Measurements from ENCODE around the gene NDUFA3.

NDUFA3 gene

DNA sequence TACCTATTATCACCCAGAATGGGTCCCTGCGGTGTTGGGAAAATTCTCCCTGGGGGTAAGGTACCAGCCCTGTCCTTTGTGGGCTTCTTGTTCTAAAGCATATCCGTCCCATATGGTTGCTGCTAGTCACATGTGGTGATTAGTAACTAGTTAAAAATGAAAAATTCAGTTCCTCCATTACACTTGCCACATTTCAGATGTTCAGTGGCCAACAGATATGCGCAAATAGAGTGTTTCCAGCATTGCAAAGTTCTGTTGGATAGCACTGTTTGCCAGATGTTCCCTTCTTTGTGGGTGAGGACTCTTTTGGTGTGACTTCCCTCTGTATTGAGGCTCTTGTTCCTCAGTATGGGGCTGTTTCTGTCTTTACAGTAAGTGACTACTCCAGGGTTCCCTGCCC, 38.7 kb downstream of the NDUFA3 start:
- DNase-seq, result no peak

DNA sequence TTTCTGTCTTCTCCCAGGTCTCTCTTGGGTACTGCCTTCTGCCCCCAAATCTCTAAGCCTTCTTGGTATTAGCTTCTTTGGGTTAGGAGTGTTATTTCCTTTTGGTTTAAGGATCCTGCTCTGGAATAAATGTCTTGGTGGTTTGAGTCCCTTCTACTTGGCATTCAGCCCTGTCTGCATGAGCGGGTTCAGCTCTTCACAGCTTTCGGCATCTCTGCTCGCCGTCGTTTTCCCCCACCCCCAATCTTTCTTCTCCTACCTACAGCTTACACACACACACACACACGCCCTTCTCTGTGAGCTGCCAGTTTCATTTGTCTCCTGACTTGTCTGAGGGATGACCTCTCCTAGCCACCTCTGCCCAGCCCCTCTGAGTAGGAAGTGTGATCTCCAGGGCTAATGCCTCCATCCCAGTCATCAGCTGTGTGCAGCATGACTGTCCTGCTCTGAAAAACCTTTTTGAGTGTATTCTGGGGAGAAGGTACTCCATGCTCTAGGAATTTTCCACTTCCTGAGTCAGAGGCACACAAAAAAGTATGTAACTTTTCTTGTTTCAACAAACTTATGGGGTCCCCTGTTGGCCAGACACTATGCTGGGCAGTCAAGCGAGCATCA, 39.6 kb downstream of the NDUFA3 start:
- DNase-seq, result no peak

DNA sequence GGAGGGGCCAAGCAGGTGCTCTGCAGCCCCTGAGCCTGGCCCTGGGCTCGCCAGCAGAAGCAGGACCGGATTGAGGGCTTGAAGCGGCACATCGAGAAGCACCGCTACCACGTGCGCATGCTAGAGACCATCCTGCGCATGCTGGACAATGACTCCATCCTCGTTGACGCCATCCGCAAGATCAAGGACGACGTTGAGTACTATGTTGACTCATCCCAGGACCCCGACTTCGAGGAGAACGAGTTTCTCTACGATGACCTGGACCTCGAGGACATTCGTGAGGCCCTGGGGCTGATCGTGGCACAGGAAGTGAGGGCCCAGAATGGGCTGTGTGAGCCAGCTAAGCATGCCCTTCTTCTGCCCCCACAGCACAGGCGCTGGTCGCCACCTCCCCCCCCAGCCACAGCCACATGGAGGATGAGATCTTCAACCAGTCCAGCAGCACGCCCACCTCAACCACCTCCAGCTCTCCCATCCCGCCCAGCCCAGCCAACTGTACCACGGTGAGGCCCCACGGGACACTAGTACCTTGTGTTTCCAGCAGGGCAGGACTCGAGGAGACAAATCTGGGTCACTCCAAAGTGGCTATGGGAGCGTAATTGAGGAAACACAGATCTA, 43.0 kb downstream of the NDUFA3 start:
- no peak for DNase-seq

DNA sequence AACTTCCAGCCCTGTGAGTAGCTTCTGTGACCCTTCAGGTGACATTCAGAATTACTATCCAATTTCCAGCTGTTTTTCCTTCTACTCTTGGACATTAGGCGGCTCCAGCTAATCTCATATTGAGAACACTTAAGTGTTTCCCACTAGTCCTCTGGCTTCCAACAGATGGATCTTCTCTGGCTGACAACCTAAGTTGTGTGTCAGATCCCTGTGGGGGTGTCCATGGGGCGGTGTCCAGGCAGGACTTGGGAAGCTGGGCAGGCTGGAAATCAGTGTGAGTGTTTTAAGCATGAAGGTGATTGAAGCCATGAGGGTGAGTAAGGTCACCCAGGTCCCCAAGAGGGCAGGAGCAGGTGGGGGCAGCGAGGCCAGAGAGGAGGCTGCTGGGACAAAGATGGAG, 45.0 kb downstream of the NDUFA3 start:
- no peak for DNase-seq

DNA sequence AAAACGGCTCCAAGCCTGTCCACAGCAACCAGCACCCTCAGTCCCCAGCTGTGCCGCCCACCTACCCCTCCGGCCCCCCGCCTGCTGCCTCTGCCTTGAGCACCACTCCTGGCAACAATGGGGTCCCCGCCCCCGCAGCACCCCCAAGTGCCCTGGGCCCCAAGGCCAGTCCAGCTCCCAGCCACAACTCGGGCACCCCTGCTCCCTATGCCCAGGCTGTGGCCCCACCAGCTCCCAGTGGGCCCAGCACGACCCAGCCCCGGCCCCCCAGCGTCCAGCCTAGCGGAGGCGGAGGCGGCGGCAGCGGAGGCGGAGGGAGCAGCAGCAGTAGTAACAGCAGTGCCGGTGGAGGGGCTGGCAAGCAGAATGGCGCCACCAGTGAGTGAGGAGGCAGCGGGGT, 45.5 kb downstream of the NDUFA3 start:
- no peak for DNase-seq

DNA sequence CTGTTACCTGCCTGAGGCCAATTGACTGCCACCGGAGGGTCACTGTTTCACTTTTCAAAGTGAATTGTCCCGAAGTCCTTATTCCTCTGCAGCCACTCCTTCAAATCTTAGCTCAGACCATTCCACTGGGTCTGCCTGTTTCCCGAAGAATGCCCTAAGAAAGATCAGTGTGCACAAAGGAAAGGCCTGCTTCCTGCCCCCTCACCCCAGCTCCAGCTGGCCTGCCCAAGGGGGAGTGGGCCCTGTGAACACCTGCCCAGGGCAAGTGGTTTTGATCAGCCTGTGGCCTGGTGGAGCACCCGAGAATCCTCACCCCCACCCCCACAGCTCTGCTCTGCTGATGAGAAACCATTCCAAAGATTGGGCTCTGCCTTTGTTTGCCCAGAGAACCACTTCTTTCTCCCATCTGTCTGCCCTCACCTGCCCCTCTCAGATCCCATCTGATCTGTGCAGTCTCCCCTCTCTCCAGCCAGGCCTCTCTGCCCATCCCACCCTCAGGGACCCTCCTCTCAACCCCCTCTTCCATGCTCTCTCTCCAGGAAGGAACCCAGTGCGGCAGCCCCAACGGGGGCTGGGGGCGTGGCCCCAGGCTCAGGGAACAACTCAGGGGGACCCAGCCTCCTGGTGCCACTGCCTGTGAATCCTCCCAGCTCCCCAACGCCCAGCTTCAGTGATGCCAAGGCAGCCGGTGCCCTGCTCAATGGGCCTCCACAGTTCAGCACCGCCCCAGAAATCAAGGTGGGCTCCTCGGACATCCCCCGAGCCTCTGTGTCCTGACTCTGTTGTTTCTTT, 46.6 kb downstream of the NDUFA3 start:
- DNase-seq, result no peak

DNA sequence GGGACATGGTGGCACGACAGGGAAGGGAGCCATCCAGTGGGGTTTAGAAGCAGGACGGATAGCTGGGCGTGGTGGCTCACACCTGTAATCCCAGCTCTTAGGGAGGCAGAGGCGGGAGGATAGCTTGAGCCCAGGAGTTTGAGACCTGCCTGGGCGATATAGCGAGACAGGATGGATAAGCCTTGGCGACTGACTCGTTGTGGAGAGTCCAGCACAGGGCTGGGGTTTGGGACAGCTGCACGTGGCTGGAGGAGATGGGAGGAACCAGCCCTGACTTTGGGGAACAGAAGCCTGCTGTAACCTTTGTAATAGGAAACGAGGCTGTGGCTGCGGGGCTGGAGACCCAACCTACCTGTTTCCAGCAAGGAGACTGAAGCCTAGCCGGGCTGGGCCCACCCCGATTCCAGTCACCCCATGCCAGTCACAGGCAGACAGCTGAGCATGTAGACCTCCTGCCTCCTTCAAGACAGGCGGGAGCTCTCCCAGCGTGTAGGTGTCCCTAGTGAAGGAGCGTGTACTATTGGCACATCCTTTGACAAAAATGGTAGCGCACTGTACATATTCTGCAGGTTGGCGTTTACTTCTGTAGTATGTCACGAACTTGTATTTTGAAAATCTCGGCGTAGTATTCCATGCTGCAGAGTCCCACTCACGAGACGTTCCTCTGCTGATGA, 48.8 kb downstream of the NDUFA3 start:
- no peak for DNase-seq

DNA sequence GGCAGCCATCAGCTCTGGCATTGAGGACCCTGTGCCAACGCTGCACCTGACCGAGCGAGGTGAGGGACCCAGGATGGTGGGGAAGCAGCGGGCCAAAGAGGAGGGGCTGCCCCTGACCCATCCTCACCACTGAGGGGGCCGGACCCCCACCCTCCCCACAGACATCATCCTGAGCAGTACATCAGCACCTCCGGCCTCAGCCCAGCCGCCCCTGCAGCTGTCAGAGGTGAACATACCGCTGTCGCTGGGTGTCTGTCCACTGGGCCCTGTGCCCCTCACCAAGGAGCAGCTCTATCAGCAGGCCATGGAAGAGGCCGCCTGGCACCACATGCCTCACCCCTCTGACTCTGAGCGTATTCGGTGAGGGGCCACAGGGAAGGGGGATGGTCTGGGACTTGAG, 49.6 kb downstream of the NDUFA3 start:
- DNase-seq, result no peak

DNA sequence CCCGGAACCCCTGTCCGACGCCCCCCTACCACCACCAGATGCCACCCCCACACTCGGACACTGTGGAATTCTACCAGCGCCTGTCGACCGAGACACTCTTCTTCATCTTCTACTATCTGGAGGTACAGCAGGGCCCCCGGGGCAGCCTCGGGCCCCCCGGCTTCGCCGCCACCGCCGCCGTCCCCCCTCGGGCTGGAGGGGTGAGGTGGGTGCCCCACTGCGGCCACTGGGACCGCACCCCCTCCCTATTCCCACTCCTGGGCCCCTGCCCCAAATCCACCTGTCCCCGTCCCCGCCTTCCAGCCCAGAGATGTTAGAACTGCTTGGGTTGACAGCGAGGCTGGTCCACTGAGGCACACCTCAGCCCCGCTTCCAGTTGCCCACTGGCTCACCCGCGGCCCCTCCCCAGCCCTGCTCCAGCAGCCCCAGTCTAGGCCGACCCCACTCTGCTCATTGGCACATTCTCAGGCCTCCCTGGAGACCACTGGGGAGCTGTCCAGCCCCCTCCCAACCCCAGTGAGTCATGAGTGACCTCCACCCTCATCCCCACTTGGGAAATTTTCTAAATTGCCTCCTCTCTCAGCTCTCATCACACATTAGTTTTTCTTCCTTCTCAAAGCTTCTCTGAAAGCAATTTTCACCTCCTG, 50.3 kb downstream of the NDUFA3 start:
- no peak for DNase-seq

DNA sequence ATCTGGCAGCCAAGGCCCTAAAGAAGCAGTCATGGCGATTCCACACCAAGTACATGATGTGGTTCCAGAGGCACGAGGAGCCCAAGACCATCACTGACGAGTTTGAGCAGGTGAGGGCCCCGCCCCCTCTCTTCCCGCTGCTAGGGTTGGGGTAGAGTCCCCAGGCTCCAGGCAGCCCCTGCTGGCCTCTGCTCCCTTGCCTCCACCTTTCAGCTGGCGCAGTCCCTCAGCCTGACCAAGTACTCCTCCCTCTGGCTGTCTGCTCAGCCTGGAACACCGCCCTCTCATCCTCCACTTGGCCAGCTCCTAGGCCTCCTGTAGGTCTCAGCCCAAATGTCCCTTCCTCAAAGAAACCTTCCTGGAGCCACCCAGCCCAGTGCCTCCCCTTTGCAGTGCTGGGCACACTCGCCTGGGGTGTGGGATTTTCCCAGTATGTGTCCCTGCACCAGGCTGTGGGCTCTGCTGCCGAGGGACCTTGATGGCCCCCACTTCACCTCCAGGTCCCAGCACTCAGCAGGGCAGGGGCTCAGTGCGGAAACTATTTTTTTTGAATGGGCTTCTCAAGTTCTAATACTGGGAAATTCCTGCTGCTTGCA, 51.2 kb downstream of the NDUFA3 start:
- no peak for DNase-seq

DNA sequence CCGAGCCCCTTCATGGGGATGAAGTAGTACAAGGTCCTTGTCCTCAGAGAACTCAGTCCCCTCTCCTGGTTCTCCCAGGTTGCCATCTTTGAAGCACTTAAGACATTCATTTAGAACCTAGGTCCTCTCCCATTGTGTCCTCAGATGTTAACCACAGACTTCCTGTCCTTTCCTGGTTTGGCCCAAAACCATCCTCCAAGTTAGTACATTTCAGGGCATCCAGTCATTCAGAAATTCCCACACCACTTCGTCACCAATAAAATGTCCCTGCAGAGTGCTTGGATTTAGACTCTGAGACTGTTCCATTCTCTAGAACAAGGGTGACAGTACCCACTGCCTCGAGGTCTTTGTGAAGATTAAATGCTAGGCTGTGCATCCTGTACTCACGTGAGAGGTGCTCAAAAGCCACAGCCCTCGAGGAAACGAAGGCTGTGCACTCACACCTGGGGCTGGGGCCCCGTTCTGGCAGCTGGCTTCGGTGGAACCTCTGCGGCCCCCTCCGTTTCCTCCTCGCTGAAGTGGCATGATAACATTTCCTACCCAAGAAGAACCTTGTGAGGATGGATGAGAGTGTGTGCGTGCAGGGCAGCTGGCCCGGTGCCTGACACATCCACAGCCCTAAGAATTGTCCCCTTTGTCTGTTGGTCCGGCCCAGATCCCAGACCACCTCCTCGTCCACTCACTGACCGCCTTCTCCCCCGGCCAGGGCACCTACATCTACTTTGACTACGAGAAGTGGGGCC, 52.1 kb downstream of the NDUFA3 start:
- DNase-seq, result peak; percentile 41

DNA sequence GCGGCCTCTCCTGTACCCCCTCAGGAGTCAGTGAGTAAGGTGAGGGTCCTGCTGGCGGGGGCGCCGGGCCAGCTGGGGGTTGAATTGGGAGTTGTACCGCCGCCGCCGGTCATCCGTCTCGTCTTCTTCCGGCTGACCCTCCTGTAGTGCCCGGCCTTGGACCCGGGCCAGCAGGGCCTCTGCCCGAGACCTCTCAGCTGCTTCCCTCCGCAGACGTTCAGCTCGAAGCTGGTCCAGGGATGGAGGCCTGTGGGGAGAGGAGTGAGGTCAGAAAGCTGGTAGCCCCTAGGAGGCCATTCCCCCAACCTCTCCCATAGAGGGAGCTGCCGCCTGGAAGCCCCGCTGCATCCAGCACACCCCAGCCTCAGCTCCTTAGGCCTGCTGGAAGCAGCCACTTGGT, 53.0 kb downstream of the NDUFA3 start:
- DNase-seq, result no peak

DNA sequence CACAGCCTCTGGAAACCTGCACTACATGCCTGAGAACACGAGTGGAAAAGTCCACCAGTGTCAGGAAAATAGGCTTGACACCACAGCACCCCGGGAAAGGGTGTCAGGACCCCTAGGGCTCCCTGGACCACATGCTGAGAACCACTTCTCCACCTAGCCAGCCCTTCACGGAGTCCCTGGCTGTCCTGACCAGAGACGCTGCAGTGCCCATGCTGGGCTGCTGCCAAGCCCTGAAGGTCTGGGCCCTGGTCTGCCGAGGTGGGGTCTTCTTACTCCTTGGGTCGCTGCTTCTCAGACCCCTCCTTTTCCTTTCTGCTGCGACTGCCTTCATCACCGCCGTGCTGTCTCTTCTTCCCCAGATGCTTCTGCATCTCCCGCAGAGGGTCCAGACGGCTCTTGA, 53.8 kb downstream of the NDUFA3 start:
- DNase-seq, result no peak

DNA sequence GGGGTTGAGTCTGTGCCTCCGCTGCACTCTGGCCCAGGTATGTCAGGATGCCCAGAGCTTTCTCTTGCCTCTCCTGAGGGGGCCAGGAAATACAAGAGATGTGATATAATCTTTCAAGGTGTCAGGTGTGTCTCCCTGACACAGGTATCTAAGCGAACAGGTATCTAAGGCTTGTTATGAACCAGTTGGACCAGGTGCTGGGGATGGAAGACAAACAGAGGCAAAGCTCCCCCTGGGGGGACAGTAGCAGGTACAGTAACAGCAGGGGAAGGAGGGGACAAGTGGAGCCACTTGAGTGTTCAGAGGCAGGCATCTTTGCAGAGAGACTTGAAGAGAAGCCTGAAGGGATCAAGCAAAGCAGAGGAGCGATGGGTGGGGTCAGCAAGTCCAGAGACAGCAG, 54.3 kb downstream of the NDUFA3 start:
- no peak for DNase-seq

Measured in activated CD4-positive, alpha-beta T cell treated with anti-CD3 and anti-CD28 coated beads, Interleukin-10, Interleukin-2, amounts not matched to agents 100 ng/mL and 50 ng/mL, durations not matched to agents 16 hours and 8 hours (primary cell).